Posterior cingulate gyrus (tissue), 11 donors: Measurements from ENCODE around the gene WDR6.

Experiments used
- DNase-seq, 10 donors: peaks; one replicate each; pipeline versions ENCODE4 v3.0.0 to v3.0.0-alpha.2; 2020 to 2021; ENCODE audit warnings: mixed read lengths in 3 of 10
- intact Hi-C: fragments of 100-400 bp; cut with DNase I; formaldehyde crosslinking; loops from one replicate; pipeline ENCODE4 v1.15.1; 2023

The WDR6 gene

DNA sequence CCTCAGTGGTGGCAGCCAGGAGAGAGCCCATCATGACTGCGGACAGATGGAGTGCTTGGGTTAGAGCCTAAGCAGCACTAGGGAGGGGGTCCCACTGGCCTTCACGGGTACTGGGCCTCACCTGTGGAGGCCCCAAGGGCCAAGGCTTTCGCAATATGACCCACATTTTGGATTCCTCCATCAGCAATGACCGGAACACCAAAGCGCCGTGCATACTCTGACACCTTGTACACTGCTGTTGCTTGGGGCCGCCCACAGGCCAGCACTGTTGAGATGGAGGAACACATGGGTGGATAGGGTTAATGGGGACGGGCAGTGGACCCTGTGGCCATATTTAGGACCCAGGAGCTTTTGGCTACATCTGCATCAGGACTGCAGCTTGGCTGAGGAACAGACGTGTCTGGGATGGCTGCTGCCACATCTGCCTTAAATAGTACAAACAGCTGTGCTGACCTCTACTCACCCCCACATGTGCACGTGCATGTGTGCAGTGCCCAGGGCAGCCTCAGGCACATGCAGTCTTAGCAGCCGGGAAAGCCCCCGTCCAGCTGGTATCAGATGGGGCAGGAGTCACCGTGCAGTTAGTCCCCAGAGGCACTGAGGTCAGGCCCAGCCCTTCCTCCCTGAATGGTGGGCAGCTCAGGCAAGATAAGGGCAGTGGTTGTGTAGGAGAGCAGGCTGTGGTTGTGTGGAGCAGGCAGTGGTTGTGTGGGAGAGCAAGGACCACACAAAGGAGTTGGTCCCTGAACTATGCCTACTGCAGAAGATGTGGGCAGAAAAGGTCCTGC, 18.0 kb downstream of the WDR6 start:
- intact Hi-C loops: loop anchor here (10.0 kb wide), 1 partner anchor 70 kb away; the partner anchor contains the start of gene QRICH1
- DNase-seq: peak in 3 of 10 donors; percentile 56 to 76 (median 65)

DNA sequence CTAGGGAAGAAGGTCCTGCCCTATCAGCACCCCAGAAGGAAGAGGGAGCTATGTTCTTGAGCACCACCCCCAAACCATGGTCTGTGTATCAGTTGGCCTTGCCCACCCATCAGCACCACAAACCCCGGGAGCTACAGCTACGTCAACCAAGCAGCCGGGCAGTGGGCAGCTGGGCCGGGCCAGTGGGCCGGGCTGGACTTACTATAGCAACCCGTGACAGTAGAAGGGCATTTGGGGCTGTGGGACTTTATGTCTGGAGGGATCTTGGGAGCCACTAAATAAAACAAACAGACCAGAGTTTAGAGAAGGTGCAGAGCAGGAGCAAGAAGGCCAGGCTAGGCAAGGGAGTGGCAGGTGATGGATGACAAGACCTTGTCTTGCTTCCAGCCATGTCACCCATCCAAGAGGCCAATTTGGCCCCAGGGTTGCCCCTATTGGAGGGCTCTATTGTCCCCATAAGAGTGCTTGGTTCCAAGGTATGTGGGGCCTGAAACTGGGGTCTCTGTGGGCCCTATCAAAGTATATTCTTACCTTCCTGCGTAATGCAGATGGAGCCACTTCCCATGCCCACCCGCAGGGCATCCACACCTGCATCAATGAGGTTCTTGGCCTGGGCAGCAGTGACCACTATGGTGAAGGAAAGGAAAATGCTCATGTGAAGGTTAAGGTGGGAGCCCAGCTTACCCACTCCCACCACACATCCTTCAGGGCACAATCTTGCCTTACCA, 18.8 kb downstream of the WDR6 start:
- intact Hi-C loops: loop anchor here (10.0 kb wide), 1 partner anchor 69 kb away; the partner anchor contains the start of gene QRICH1
- DNase-seq: peak in 3 of 10 donors; percentile 45 to 88 (median 57)

DNA sequence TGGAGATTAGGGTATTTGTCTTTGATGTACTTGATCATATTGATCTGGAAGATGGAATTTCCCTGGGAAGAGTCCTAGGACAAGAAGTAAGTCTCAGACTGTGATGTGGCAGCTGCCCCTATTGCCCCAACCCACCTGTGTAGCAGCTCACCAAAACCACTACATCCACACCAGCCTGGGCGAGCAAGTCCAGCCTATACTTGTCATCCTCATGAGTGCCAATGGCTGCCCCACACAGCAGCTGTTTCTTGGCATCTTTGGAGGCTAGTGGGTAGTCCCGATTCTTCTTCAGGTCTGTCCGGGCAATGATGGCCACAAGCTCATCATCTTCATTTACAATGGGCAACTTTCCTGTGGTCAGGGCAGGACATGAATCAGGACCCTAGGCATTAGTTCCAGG, 19.3 kb downstream of the WDR6 start:
- intact Hi-C loops: loop anchor here (10.0 kb wide), 1 partner anchor 68 kb away; the partner anchor contains the start of gene QRICH1
- DNase-seq: peak in 3 of 10 donors; percentile 32 to 73 (median 70)

DNA sequence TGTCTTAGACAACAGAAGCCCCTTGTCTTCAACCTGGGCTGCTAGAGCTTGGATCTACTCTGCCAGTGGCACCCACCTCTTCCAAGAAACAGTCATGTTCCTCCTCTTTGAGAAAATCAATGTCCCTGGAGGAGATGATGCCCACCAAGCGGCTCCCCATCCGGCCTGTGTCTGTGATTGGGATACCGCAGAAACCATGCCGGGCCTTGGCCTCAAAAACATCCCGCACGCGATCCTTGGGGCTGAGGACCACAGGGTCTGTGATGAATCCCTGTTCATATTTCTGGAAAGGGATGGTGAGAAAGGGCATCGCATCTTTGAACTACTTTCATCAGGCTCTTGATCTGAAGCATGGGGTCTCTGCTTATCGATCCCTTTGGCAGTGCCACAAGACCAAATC, 20.4 kb downstream of the WDR6 start:
- DNase-seq: peak in 3 of 10 donors; percentile 53 to 77 (median 60)
- intact Hi-C loops: loop anchor here (10.0 kb wide), 1 partner anchor 67 kb away; the partner anchor contains the start of gene QRICH1

DNA sequence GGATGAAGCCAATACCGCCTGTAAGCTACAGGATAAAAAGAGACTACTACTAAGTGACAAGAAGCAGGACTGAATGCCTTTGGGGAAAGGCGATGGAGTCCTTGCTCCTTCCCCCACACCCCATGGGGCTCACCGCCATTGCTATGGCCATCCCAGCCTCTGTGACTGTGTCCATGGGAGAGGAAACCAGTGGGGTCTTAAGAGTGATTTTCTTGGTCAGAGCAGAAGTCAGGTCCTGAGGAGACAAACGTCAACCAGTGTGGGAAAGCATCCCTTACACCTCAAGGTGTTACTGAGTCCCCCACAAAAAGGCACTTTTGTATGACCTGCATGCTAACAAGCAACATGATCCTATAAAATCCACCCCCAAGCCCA, 21.1 kb downstream of the WDR6 start:
- peak in 2 of 10 donors; percentile 5 to 7 for DNase-seq
- intact Hi-C loops: loop anchor here (10.0 kb wide), 1 partner anchor 67 kb away; the partner anchor contains the start of gene QRICH1

DNA sequence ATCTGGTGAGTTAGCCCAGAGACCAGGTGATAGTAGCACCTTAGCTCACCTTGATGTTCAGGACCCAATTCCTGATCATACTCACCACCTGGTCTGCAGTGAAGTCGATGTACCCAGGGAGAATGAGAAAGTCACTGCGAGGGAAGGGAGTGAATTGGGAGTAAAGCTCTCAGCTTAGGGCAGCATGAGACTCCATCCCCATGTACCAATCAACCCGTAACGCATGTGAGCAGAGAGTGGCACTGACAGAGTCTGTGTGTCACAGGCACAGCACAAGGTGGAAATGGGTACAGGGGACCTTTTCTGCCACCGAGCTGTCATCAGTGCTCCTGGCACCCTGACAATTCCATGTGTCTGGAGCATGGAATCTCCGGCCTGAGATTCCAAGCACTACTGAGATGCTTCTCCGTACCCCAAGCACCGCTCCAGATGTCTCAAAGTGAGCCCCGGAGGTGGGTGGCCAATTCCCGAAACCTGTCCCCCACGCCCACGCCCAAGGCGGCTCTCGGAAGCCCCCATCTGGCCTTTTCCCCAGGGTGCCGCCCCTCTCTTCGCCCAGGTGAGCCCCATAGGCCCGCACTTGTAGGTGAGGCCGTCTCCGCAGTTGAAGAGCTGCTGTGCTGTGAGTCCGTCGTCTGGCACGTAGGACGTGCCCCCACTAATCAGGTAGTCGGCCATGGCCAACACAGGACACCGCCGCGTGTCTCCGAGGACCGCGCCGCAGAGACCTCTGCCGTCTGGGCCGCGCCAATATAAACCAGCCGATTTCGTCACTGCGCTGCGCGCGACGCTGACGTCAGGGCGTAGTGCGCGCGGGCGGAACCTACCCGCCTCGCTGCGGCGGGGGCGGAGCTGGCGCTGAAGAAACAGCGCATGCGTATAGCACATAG, 21.7 kb downstream of the WDR6 start, which contains the start of gene IMPDH2:
Gene IMPDH2 (minus strand): TSS at position 726 of the 890 bp plus-strand sequence. CDS start 48 bp downstream, at position 678.
- intact Hi-C loops: loop anchor here (10.0 kb wide), 1 partner anchor 66 kb away; the partner anchor contains the start of gene QRICH1
- peak; percentile 91 to 99 (median 94) for DNase-seq

DNA sequence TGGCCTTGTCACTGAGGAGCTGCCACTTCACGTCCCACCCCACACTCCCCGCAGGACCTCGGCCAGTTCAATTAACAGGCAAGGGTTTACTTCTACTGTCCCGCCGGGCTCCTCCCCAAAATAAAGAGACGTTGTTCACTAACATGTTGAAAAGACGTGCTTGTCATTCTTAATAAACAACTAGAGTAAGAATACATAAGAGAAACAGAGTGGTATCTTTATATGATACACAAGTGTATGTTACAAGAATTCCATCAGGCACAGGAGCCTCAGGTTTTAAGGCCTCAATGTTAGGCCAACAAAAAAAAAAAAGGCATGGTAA, 22.3 kb downstream of the WDR6 start:
- no peak for DNase-seq
- intact Hi-C loops: loop anchor here (10.0 kb wide), 1 partner anchor 65 kb away; the partner anchor contains the start of gene QRICH1

DNA sequence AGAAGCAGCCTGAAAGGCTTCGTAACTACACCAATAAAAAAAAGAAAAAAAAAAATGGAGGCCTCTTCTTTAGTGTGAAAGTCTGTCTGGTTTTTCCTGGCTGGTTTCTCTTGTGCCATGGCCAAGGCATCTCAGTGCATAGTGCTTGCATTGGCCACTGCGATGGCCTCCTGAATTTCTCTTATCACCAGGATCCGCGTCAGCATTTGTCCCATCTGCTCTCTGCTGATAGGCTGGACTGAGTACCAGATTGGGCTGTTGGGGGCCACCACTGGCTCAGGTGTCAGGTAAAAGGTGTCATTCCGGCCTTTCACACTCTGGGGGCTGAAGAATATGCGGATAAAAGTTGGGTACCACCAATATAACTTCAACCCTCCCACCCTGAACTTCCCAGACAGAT, 23.1 kb downstream of the WDR6 start:
- DNase-seq: peak in 1 of 10 donors; percentile 28
- intact Hi-C loops: no loop called here

DNA sequence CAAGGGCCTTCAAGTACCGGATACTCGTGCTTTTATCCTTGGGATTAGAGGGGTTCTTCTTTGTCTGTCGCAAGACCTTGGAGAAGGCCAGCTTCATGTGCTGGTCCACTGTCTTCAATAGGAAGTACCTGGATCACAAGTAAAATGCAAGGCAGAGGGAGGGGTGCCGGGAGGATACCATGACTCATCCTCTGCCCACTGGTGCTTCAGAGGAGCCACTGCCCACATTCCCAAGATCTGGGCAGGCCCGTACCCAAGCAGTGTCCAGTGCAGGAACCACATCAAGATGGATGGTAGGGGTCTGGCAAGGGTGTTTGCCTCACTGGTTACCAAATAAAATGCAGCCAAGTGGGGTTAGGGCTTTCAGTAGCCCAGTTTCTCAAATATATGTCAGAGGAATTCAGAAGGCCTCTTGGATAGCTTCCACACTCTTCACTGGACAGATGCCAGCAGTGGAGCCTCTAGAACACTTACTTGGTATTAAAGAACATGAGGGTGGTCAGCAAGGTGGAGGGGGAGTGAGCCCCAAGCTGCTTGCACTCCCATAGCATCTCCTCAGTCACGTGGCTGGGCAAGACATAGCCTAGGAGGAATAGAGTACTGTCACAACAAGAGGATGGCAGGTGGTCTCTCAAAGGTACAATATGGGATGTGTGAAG, 25.6 kb downstream of the WDR6 start:
- intact Hi-C loops: no loop called here
- DNase-seq: peak in 2 of 10 donors; percentile 54 to 74

DNA sequence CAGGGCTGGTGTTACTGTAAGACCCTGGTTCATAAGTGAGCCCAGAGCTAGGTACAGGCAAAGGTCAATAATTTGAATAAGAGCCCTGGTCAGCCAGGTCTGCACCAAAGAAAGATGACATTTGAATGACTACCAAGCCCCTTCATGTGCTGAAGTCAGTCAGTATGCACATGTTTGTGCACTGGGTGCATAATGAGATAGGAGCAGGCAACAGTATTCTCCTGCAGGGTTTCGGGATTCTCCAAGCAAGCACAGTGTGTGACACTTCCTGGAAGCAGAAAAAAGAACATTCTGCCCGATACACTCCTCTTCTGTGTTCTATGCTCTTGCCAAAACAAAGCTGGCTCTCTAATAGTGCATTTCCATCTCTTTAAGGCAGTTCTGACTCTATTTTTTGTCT, 27.5 kb downstream of the WDR6 start:
- intact Hi-C loops: no loop called here
- peak in 1 of 10 donors; percentile 12 for DNase-seq

DNA sequence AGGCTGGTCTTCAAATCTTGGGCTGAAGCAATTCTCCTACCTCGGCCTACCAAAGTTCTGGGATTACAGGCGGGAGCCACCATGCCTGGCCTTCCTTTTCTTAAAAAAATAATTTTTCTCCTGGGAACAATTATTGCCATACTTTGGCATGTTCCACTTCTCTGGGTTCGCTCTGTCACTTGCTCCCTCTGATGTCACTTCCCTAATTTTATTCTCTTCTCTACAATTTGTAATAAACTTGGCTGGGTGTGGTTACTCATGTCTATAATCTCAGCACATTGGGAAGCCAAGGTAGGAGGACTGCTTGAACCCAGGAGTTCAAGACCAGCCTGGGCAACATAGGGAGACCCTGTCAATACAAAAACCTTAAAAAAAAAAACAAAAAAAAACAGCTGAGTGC, 28.1 kb downstream of the WDR6 start:
- intact Hi-C loops: no loop called here
- peak in 1 of 10 donors; percentile 1 for DNase-seq

DNA sequence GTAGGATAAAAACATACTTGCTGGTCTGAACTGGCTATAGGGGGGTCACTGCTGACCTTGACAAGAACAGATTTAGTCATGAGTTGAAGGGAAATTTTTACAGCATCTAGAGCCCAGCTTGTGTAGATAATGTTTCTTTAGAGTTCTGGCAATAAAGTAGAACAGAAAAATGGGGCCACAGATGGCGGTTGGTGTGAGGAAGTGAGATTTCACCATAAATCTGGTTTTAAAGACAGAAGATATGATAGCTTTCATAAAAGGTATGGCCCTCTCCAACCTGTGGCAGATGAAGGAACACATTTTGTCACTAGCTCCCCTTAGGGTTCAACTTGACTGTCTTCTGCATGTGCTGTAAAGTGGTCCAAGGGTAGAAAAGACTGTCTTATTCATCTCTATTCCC, 46.4 kb downstream of the WDR6 start:
- intact Hi-C loops: no loop called here
- DNase-seq: peak in 1 of 10 donors; percentile 11

DNA sequence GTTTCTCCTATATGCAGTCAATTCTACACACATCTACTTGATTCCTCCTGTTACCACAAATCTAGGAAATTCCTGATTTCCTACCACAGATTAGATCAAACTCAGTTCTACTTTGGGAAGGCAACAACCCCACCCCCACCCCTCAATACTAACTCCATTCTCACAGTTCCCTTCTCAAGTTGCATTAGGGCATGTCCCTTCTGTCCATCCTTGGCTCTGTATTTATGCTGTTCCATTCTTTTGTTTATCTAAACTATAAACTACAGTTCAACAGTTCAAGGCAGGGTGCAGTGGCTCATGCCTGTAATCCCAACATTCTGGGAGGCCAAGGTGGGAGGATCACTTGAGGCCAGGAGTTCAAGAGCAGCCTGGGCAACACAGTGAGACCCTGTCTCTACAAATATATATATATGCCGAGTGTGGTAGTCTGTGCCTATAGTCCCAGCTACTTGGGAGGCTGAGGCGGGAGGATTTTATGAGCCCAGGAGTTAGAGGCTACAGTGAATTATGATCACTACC, 47.2 kb downstream of the WDR6 start:
- intact Hi-C loops: no loop called here
- peak in 1 of 10 donors; percentile 1 for DNase-seq

DNA sequence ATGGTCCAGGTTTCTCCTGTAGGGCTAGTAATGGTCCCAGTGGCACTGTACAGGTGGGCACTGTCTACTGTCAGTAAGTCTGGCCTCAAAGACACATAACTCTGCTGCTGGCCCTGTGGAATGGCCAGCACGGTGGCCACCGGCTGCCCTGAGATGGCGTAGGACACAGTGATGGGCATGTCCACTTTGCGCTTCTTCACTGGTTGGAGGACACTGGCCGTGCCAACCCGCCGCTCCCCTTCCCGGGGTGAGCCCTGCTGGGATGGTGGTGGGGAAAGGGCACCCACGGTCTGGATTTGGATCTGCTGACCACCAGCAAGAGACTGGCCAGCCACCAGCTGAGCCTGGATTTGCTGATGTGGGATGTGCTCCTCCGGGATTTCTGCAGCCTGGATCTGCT, 50.1 kb downstream of the WDR6 start:
- intact Hi-C loops: no loop called here
- no peak for DNase-seq

DNA sequence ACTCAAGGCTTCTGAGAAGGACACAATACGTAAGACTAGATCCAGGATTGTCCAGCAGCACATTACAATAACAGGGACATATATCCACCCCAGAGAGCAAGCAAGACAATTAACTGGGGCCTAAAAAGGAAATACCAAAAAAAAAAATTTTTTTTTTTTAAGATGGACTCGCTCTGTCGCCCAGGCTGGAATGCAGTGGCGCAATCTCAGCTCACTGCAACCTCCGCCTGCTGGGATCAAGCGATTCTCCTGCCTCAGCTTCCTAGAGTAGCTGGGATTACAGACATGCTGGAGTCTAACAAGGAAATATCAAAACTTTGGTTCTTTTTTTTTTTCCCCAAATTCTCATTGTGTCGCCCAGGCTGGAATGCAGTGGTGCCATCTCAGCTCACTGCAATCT, 50.8 kb downstream of the WDR6 start:
- DNase-seq: no peak
- intact Hi-C loops: no loop called here
